Stimulated activated CD4-positive, alpha-beta T cell treated with anti-CD3 and anti-CD28 coated beads, Interleukin-2, amount 100 ng/mL, for 4 hours (primary cell): ENCODE measurements around the gene RYR3.

Experiments used
- DNase-seq: peaks from one replicate; pipeline ENCODE4 v3.0.0-alpha.2; 2020; ENCODE audit warnings: low read depth

RYR3 gene

DNA sequence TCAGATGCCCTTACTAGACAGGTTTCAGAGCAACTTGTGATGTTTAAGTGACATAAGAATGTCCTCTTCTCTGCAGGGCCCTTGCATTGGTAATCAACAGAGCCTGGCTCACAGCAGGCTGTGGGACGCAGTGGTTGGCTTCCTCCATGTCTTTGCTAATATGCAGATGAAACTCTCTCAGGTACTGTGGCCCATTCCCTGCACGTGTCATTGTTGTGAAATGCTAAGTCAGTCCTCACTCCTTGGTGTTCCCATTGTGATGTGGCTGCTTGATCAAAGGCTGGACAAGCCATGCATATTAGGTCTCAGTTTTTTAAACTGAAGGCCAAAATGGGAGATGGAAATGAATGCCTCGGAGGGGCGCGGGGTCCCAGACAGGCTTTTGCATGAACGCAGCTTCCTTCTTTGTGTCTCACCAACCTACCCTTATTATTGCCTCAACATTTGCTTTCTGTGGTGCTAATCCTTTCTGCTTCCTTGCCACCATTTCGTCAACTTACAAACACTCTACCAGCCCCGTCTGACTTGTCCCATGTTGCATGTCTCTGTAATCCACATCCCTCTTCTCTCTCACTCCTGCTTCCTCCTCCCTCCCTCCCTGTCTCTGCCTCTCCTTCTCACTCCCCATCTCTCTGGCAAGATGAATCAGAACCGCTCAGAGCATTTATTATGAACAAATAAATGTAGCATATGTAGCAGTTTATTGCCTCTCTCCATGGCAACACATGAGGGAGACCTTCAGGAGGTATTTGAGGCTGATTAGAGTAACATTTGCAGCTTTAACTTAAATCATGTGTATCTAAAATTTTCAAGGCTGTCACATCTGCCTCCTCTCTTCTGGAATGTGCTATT lies 524.4 kb downstream of the RYR3 start:
- no peak for DNase-seq

DNA sequence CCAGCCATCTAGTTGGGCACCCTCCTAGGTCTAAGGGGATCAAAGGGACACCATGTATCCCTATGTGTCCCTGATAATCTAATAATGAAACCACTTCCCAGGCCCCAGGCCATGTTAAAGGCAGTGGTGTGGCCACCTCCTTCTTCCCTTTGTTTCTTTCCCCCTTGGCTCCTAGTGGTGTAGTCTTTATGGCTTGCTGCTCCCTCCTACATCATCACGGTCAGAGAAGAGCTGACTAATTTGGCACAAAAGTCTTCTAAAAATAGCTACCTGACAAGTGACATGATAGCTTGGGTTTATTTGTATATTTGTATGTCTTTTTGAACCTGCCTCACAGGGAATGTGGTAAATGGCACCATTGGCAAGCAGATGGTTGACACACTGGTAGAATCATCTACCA lies 526.5 kb downstream of the RYR3 start:
- no peak for DNase-seq

DNA sequence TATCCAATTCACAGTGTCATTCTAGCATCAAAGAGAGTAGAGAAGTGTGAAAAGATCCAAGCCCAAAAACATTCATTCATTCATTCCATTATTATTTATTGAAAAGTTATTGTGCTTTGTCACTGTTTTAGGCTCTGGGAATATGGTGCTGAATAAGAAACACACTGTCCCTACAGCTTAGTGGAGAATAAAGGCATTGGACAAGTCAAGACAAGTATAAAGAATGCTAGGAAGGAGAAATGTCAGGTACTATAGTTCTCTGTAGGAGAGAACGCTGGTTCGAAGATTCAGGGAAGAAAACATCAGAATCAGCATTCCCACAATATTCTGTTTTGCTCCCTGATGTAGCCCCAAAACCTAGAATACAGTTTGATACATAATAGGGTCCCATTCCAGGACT lies 528.8 kb downstream of the RYR3 start:
- DNase-seq, result no peak

DNA sequence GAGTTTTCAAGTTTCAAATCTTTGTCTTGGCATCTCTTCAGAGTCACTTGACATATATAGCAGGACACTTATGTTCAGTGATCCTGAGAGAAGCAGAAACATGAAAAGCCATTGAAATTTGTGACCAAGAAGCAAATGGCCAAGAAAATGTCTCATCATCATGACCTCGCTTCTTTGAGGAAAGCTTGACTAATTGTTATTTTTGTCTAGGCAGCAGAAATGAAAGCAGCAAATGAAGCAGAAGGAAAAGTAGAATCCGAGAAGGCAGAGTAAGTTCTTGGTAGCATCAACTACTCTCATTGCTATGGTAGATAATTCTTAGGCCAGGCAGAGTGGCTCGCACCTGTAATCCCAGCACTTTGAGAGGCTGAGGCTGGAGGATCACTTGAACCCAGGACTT lies 529.8 kb downstream of the RYR3 start:
- no peak for DNase-seq

DNA sequence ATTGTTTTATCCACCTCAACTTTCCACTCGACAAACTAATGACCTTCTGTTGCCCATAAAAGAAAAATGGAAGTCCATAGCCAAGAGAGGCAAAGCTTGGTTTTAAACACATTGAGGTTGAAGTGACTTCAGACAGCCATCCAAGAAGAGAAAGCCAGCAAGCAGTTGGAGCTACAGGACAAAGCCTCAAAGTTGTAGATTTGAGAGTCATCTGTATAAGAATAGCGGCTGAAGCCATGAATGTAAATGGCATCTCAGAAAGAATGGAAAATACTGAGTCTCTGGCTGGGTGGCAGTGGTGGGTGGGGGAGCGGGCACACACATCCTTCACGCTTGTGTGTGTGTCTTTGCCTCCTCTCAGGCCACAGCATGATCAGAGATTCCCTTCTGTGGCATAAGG lies 533.4 kb downstream of the RYR3 start:
- DNase-seq, result no peak

DNA sequence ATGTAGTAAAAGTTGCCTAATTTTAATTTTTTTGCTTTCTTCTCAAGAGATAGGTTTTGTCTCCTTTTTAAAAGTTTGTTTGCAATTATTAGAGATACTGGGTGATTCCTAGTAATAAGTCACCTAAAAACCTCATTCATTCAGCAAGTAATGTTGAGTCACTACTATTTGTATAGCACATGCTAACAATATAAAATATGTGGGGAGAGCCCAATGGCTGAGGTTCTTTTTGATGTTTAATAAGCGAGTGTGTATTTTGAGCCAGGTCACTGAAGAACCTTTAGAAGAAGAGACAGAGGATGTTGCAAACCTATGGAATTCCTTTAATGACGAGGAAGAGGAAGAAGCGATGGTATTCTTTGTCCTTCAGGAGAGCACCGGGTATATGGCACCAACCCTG lies 533.8 kb downstream of the RYR3 start:
- DNase-seq, result no peak

DNA sequence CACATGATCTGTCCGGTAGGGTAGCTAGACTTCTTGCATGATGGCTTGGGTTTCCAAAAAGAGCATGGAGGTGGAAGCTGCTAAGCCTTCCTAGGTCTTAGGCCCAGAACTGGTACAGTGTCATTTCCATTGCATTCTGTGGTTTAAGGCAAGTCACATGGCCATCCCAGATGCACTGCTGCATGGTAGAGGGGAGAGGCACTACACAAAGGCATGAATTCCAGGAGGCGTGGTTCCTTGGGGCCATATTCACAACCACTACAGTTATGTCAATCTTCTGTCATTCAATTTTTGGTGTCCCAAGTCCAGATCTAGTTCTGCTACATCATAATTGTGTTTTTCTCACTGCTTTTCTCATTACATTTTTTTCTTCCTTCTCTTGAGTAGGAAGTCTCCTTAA lies 535.4 kb downstream of the RYR3 start:
- no peak for DNase-seq

DNA sequence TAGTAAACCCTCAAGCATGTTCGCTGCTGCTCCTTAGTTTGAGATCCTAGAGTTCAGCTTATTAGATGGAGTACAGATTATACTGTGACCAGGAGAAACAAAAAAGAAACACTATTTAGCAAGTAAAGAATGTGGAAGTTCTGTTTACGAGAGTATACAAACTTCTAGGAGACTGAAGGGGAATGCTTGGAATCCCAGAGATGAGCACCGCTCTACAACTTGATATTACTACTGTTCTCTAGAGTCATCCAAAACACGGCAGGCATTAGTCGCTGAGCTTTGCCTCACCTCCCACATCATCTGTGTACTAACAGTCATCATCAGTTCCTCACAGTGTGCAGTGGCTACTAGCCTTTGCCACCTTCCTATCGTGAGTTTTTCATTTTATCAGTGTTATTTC lies 536.1 kb downstream of the RYR3 start:
- no peak for DNase-seq

DNA sequence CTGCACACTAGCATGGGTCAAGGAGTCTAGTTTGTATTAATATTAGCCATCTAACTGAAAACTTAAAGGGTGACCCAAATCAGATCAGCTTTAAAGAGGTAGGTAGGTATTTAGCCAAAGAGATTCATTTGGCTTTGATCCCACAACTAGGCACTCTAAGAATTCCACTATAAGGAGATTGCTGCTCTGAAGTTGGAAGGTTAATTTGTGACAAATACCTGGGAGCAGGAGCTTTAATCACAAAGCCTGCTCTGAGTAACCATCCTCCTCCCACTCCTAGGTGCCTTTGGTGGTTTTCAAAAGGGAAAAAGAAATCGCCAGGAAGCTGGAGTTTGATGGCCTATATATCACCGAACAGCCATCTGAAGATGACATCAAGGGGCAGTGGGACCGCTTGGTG lies 537.2 kb downstream of the RYR3 start:
- DNase-seq, result no peak

DNA sequence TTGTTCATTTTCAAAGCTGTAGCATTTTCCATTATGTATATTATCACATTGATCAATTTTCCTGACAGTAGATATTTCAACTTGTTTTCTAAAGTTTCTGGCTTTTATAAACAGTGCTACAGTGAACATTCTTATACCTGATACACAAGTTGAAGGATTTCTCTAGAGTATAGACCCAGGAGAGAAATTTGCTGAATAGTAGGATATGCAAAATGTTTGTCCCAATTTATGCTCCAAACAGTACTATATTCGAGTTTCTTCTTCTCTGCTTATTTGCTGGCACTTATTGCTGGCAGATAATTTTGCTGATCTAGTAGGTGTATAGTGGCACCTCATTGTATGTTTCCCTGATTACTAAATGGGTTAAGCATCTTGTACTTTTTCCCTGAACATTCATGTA lies 540.3 kb downstream of the RYR3 start:
- DNase-seq, result no peak

DNA sequence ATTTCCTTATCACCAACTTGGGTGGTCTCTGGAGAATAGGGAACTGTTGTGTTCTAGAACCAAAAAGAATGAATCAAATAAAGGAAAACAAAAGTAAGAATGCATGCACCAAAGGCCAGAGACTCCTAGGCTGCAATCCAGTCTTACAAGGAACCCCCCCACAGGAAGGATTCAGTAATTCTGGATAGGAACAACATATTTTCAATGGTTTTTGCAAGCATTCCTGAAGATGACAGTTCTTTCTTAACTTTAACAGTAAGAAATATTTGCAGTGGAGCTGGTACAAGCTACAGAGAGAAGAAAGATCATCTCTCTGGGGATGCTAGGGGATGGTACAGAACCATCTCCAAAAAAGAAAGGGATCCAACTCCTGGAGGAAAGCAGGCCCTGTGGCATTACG lies 541.3 kb downstream of the RYR3 start:
- DNase-seq, result no peak

DNA sequence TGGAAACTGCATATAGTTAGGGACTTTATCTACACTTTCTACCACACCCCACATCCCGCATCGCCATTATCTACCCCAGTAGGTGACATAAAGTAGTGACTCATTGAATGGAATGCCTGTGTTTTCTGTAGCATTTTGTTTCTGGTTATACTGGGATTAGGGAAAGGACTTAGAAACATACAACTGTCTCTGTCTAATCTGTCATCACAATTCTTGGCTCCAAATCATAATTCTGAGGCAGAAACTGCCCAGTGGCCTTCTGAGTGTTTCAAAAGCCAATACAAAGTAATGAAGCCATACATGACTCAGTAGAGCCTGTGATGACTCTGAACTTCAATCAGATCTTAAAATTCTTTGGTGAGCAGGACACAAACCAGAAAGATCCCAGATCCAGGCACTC lies 541.8 kb downstream of the RYR3 start:
- no peak for DNase-seq

DNA sequence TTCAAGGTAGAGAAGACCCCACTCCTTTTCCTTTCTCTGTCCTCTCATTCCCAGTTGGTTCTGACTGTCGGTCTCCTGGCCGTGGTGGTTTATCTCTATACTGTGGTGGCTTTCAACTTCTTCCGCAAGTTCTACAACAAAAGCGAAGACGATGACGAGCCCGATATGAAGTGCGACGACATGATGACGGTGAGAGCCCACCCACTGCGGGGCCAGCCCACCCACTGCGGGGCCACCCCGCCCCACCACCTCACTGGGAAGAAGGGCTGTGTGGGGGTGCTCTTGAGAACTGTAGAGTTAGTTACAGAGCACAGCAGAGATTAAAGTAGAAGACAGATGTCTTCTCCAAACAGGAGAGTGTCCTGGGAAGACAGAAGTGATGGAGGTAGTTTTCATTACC lies 547.0 kb downstream of the RYR3 start:
- no peak for DNase-seq

DNA sequence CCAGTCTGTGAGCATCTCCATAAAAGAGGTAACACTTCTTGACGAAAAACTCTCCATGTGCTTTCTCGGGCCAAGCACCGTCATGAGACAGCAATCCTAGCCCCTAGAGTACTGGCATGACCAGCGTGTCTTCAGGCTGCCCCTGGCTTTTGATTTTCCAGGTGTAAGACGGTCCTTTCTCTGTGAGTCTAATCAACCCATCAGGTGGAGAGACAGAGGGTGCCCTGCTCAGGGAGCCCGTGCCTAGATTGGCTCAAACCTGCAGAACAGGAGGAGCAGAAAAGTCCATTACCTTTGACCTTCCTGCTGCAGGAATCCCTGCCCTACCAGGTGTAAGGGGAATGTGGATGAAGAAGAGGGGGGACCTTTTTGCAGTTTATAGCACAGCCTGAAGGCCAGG lies 548.1 kb downstream of the RYR3 start:
- DNase-seq, result no peak

DNA sequence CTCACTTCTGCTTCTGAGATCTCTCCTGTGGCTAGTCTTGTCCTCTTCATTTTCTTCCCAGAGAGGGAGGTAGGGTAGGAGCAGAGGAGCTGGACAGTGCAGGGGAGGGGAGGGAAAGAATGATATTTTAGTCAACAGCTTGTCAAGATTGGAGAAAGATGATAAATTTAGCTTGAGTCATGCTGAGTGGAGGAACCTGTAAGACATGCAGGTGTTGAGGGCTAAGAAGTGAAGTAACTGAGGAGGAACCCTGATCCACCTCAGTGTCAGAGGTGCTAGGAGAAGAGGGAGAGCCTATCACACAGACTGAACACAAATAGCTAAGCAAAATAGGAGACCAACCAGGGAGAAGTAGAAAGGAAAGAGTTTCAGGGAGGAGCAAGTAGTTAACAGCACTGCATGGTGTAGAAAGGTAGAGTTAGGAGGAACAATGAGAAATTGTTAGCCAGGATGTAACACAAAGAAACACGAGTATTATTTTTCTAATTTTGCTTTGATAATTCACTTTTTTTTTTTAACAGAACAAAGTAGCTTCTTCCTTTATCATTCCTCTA lies 549.3 kb downstream of the RYR3 start:
- no peak for DNase-seq

DNA sequence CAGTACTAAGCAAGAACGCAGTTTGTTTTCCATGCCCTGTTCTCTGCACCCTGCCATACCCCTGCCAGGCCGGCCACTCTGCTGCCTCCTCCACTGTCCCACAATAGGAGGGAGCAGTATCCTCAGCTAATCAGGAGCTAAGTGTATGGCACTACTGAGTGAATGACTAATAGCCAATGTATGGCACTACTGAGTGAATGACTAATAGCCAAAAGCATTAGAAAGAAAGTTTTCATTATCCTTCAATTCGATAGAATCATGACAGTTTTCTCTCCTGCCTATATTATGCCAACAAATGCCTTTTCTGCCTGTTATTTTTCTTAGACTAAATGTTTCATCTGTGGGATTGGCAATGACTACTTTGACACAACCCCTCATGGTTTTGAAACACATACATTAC lies 550.0 kb downstream of the RYR3 start:
- DNase-seq, result no peak

DNA sequence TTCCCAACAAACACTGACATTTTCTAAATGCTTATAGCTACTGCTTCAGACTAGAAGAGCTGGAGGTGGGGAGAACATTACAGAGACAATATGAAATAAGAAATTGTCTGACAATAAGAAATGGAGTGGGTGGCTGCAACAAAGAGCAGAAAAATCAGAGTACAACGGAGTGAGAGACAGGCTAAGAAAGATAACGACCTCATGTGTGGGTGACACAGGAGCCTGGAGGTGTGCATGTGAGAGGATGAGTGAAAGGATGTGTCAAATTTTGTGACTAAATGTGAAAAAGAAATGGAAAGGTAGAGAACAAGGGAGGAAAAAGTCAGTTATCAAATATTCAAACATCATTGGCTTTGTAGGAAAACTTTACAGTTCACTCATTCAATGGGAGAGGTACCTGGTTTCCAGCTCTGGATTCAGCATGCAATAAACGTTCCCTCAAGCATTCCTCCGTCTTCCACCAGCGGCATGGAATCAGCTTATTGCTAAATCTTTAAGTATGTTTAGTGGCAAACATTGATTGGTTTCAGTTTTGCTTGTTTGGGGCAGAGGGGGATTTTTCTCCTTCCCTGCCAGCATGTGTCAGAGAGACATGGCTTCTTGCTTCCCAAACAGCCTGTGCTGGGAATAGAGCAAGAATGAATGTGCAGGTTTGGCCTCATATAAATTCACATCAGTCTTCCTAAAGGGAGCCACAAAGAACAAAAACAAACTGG lies 553.8 kb downstream of the RYR3 start:
- no peak for DNase-seq

DNA sequence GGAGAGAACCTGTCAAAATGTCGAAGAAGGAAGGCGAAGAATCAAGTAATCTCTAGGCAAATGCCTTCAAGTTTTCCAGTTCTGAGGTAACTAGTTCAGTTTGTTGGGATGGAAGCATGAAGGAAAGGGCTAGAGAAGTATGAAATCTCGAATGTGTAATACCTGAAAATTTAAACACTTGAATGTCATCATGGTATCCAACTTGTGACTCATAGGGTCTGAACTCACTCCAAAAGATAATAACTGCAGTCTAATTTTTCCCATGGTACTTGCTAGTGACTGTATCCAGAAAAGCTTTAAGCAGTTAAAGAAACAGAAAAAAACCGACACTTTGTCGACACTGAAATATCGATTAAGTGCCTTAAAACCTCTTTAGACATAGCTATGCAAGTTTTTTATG lies 554.6 kb downstream of the RYR3 start:
- DNase-seq, result no peak

DNA sequence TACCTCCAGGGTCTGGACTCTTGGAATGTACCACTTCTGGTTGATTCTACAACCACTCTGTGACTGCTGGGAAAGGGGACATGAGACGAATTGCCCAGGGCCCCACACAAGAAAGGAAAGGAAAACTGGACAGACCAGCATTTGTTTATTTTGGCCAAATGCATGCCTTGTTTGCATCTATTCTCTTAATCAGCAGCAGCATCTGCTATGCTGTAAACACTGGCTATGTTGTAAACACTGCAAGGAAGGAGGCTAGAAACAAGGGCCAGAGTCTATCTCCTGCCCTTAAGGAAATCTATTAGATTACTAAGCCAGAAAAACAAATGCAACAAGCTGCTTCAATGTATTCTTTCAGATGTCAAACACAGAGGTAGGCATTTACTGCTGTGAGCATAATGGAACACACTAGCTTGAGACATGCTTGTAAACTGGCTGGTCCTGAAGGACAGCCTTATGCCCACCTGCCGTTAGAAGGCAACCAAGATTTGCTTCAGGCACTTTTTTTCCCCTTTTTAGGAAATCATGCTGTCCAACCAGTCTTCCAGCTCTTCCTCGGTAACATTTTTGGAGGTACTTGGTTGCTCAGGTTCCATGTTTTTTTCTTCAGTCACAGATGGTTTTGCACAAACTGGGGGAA lies 555.5 kb downstream of the RYR3 start:
- DNase-seq, result no peak

DNA sequence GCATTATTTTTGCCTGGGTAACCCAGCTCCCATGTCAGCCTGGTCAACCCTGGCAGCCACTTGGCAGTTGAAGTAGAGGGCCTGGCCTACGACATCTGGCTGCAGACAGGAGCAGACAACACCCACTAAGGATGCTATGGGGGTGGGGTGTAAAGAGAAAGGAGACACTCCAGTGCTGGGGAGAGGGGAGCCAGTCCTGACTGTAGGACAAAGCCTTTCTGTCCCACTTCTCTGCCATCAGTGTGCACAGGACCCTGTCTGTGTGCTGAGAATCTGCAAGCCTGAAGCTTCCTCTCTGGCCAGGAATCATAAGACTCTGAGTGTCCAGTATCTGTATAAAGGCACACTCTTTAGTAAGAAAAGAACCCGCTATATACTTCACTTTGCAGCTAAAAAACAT lies 561.2 kb downstream of the RYR3 start:
- no peak for DNase-seq

DNA sequence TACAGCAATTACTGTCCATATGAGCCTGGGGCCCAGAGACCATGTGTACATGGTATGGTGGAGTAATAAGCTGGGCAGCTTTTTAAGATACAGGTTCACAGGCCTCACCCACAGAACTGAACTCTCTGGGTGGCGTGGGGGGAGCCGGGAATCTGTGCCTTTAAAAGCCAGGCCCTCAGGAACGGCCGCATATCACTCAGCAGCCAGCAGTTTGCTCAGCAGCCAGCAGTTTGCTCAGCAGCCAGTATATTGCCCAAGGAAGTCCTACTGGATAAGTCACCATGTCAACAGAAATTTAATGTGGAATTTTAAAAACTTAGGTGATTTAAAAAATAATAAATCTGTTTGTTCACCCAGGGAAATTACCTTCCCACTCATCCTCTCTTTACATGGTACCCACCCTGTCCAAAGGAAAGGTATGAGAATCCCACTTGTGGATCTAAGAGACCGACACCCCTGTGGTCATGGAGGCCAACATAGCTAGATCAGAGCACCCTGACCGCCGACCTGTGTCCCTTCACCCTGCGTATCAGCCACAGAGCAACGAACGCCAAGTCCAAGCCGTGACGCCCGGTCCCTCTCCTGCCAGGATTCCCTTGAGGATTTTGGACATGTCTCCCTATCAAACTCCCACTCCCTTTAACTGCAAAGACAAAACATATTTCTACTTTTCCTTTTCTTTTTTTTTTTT lies 561.8 kb downstream of the RYR3 start:
- no peak for DNase-seq

DNA sequence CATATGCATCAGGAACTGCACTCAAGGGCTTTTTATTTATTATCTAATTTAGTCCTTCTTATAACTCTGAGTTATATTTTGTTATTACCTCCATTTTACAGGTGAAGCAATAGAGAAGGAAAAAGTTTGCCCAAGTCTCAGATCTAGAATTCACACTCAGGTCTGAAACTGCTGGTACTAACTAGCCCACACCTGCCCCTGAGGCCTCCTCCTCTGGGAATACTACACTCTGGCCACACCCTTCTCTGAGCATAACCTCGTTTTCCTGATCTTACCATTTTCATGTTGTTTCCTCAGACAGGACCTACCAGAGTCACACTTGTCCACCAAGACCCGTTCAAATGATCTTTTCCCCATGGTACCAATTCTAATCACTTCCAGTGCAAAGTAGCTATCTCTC lies 563.4 kb downstream of the RYR3 start:
- DNase-seq, result no peak
